NCI-H2081 (cell line): ENCODE data around the gene OR1D5.
A peak's percentile ranks its signal among the peaks of the same experiment; 100 is the strongest.
"Not testable (repeated sequence)": the region's sequence is repeated elsewhere in the genome, so short reads cannot be mapped to it uniquely, and the experiment has no call there.

ENCODE experiments used
- DNase-seq, 2 experiments: peaks; one replicate each; lab custom pipeline; 2025; lab: John Stamatoyannopoulos, UW

The OR1D5 gene

GRCh38 chr17:3032258-3033247 is 30.9 kb downstream of the OR1D5 start:
- DNase-seq = no peak

- not testable (repeated sequence) for DNase-seq
These were observed 32.4 kb downstream of the OR1D5 start for GRCh38 chr17:3030852-3031470.

GRCh38 chr17:3030096-3030495 is 33.3 kb downstream of the OR1D5 start:
- no peak for DNase-seq

DNA sequence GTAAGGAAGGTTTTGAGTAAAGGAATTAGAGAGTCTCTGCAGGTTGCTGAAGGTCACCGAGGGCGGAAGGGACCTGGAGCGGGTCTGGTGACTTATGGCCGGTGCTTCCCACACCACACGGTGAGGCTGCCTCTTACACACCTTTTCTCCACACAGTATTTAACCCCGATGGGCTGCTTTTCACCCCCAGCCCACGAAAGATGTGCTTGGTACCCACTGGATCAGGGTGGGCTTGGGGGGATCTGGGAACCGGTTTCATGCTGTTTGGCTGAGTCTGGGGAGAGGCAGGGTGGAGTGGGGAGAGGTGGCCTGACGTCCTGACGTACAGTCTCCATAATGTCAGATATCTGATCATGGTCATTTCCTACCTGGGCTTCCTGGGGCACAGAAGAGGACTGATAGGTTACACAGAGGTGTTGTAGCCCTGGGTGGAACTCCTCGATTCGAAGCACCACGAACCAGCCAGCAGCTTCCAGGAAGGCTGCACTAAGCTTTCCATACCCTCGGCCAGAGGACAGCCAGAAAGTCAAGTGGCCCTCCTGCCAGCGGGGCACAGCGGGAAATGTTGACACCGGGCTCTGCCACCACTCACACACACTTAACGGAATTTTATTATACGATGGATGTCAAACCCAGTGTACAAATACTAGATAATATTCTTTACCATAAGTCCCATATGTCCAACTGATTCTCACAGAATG is 34.0 kb downstream of the OR1D5 start:
- DNase-seq = no peak

DNA sequence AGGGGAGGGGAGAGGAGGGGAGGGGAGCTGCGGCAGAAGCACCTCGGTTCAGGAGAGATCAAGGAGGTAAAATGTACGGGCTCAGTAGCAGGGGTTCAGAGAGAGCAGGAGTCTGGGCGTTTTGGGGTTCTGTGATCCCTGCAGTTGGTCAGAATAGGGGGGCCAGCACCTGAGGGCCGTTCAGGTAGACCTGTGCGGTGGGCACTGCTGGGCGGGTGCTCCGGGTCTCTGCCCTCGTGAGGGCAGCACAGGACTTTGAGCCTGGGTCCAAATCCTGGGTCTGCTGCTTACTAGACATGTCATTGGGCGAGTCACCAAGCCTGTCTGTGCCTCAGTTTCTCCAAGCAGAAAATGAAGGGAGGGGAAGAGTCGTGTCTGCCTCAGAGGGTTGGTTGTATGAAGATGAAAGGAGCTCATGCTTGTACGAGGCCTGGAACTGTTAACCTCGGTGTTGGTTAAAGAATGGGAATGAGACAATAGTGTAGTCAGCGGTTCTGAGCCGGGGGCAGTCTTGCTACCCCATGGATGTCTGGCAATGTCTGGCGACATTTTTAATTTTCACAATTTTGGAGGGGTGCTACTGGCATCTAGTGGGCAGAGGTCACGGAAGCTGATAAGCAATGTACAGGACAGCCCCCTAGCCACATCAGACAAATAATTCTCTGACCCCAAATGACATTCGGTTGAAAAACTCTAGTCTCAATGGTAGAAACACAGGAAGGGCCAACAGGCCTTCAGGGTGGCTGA is 35.4 kb downstream of the OR1D5 start:
- DNase-seq = no peak

DNA sequence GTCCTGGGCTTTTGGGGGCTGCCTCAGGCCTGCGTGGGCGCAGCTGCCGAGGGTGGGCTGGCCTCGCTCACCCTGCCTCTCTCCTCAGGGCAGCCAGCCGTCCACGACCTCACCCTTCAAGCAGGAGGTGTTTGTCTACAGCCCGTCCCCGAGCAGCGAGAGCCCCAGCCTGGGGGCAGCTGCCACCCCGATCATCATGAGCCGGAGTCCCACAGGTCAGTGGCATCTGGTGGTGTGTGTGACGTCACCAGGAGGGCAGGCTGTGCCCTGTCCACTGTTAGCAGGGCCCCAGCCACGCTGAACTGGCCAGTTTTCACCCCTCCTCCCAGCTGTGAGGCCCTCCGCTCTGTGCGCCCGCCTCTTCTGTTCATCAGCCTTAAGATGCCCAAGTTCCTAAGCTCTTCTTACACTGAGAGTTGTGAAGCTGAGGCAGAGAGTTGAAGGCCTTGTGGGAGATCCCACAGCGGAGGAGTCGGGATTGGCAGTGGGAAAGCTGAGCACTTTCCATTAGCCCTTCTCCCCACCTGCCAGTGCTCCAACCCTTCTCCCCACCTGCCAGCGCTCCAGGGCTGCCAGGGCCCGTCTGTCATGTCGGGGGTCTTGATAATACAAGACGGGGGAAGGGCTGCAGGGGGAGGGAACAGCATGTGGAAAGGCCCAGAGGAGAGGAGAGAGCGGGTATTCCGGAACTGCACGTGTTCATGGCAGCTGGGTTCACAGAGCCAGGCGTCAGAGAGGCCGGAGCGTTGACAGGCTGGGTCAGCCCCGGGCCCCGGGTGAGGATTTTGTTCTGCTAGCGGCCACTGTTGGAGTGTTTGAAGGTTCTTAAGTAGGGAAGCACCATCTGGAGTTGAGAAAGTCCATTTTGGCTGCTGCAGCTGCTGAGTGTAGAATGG is 36.3 kb downstream of the OR1D5 start:
- no peak for DNase-seq

GRCh38 chr17:3026125-3026855 is 37.1 kb downstream of the OR1D5 start:
- DNase-seq = no peak

DNA sequence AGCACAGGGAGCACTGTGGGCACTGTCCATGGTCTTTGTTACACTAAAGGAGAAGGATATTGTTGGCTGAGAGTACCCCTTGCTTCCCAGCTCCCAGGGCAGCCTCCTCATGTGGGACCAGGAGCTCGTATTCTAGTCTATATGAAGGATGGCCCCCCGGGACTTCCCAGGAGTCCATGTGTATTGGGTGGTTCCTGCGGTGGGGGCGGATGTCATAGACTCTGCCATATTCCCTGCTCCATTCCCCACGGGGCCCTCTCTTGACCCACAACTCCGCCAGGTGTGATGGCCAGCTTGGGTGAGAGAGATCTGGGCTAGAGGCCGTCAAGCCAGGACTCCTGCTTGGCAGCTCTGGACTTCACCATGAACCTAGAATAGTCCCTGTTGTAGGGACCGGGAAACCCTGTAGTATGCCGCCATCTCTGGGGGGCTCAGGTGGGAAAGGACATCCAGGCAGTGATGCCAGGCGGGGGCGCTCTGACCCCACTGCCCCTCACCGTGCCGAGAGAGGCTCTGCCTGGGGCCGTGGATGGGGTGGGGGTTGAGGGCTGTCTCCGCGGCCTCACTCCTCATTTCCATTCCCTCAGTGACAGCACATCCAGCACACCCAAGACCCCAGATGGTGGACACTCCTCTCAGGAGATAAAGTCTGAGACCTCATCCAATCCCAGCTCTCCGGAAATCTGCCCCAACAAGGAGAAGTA is 37.8 kb downstream of the OR1D5 start:
- DNase-seq = no peak

DNA sequence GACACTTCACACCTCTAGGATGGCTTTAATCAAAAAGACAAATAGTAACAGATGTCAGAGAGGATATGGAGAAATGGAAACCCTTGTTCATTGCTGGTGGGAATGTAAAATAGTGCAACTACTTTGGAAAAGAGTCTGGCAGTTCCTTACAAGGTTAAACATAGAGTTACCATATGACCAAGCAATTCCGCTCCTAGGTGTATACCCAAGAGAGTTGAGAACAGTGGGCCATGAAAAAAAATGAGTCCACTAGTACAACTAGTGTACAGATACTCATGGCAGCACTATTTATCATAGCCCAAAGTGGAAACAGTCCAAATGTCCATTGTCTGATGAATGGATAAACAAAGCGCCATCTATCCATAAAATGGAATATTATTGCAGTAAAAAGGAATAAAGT is 39.1 kb downstream of the OR1D5 start:
- DNase-seq = no peak

GRCh38 chr17:3022197-3022596 is 41.2 kb downstream of the OR1D5 start:
- DNase-seq = no peak

- no peak for DNase-seq
These were observed 43.0 kb downstream of the OR1D5 start for GRCh38 chr17:3020381-3020780.

- no peak for DNase-seq
These were observed 43.6 kb downstream of the OR1D5 start for GRCh38 chr17:3019761-3020160.

DNA sequence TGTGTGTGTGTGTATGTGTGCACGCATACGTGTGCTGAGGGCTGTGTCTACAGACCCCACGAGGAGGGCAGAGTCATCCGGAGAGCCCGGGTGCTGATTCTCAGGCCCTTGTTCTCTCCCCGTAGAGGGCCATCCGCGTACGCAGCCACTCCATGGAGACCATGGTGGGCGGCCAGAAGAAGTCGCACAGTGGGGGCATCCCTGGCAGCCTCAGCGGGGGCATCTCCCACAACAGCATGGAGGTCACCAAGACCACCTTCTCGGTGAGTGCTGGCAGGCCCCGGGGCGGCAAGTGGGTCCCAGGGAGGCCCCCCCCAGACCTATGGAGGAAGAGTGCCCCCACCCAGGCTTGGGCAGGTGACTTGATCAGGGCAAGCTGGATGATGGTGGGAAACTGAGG is 45.5 kb downstream of the OR1D5 start:
- no peak for DNase-seq

GRCh38 chr17:3015890-3016289 is 47.5 kb downstream of the OR1D5 start:
- DNase-seq = no peak

- DNase-seq = peak; percentile 17 to 20
These were observed 50.4 kb downstream of the OR1D5 start for GRCh38 chr17:3012926-3013581.
